ENCODE measurements around the gene PLD2.
A peak's percentile ranks its signal among the peaks of the same experiment; 100 is the strongest.
"Not testable (repeated sequence)": the region's sequence is repeated elsewhere in the genome, so short reads cannot be mapped to it uniquely, and the experiment has no call there.

The PLD2 gene

DNA sequence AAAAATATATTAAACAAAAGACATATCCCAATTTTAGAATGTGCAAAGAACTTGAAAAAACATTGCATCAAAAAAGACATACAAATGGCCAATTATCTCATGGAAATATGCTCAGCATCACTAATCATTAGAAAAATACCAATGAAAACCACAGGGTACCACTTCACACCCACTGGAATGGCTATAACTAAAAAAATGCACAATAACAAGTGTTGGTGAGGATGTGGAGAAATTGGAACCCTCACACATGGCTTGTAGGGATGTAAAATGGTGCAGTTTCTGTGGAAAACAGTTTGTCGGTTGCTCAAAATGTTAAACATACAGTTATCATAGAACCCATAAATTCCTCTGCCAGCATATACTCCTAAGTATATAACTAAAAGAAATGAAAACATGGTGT lies 11.8 kb upstream of the PLD2 start:
- no peak for DNase-seq

DNA sequence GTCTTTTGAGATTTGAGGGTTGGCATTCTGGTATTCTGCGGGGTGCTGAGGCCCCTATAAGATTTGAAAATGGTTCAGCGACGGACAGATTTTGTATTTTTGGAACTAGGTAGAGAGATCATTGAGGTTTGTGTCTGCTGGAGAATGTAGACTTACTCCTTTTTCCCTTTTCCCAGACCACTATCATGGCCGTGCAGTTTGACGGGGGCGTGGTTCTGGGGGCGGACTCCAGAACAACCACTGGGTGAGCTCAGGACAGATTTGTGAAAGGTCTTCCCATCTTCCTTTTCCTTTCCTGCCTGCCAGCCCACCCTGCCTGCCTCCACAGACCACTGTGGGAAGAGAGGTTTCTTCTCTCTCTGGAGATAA lies 10.4 kb upstream of the PLD2 start:
- DNase-seq, result peak; percentile 8

DNA sequence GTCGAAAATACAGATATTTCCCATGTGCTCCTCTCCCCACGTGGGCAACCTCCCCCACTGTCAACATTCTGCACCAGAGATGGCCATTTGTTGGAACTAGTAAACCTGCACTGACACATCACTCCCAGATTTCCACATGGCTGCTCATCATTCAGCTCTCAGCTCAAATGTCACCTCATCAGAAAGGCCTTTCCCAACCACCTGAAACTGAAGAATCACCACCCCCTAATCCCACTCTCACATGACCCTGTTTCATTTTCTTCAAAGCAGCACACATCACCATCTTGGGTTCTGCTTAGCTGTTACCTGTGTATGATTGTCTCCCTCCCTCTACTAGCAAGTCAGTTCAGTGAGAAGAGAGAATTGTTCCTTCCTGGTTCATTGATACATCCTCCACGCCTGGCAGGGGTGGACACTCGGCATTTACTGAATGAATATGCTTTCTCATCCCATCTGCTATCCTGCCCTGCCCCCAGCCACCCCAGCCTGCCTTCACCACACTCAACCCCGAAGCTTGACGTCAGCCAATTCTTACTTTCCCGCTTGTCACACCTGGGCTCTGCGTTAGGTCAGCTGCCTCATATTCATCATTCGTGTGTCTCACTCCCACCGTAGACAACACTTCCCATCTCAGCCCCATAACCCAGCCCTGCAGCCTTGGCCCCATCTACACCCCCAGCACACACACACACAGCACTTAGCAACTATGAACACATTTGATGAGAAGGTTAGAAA lies 6.3 kb upstream of the PLD2 start:
- no peak for DNase-seq

DNA sequence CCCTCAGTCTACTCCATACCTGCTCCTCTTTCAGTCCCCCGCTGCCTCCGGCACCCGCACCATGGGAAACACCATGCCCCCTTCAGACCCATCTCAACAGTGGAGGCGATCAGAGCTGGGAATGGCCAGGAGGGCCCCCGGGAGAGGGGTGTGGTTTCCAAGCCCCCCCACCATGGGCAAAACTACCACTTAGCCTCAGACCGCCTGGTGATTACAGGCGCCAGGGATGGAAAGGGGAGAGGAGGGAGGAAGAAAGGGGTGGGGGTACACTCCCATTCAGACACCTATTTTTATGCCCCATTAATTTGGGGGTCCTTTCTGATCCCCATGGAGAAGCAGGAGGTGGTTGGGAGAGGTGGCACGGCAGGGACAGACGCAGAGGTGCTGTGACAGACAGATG lies 4.7 kb upstream of the PLD2 start, which contains the start of gene C17orf114:
Gene C17orf114 (minus strand): TSS at position 101 of the 400 bp plus-strand sequence.
- no peak for DNase-seq

DNA sequence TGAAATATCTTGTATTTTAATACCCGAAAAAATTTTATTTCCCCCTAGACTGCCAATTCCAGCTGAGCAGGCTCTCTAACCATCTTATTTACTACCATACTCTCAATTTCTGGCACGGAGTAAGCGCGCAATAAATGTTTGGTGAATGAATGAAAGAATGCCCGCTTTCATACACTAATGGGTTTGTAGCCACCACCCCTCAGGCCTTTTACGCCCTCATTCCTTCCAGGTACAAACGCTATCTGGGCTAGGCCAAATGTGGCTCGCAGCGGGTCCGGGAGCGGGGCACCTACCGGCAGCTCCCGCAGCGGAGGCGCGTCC lies 536 bp upstream of the PLD2 start:
- peak; percentile 32 for DNase-seq

DNA sequence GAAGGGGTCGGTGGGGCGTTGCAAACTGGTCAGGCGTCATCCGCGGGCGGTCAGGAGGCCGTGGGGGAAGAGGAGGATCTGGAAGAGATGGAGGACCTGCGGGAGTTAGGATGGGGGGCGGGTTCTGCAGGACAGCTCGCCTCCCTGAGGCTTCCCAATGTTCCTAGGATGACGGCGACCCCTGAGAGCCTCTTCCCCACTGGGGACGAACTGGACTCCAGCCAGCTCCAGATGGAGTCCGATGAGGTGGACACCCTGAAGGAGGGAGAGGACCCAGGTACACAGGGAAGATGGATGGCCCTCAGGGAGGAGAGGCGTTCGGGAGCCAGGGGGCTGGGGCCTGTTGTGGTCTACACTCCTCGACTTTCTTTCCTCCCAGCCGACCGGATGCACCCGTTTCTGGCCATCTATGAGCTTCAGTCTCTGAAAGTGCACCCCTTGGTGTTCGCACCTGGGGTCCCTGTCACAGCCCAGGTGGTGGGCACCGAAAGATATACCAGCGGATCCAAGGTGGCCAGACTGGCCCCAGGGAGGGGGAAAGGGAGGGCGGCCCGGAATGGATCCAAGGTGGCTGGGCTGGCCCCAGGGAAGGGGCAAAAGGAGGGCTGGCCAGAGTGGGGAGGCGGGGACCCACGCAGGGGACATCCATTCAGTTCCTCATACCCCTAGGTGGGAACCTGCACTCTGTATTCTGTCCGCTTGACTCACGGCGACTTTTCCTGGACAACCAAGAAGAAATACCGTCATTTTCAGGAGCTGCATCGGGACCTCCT lies 839 bp downstream of the PLD2 start:
- DNase-seq, result no peak

DNA sequence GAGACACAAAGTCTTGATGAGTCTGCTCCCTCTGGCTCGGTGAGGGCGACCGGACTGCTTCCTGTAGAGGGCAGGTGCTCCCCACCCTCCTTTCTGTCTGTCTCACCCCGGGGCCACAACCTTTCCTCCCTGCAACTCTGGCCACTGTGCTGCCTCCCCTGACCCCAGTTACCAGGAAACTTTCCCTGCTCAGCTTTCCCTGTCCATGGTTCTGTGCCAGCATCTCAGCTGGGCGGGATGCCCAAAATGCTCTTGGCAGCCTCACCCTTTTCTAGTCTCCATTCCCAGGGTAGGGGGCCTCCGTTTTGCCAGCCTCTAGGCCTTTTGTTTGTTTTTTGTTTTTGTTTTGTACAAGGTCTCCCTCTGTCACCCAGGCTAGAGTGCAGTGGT lies 1.4 kb downstream of the PLD2 start:
- DNase-seq, result peak; percentile 19

DNA sequence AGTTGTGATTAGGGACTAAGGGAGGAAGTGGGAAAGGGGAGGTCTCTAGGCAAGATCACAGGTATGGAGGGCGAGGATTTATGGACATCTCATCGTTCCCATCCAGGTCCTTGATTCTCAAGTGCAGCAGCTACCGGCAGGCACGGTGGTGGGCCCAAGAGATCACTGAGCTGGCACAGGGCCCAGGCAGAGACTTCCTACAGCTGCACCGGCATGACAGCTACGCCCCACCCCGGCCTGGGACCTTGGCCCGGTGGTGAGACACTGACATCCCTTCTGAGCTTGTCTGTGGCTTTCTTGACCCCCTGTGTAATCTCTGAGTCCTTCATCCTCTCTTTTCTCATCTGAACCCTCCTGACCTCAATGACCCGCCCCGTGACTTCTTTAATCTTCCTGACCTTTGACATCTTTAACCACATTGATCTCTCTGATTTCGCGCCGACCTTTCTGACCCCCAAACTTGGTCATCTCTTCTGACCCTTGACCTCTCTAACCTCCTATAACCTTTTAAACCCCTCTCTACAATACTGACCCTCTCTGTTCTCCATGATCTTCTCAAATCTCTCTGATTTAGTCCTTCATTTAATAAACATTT lies 3.8 kb downstream of the PLD2 start:
- DNase-seq, result peak; percentile 20

DNA sequence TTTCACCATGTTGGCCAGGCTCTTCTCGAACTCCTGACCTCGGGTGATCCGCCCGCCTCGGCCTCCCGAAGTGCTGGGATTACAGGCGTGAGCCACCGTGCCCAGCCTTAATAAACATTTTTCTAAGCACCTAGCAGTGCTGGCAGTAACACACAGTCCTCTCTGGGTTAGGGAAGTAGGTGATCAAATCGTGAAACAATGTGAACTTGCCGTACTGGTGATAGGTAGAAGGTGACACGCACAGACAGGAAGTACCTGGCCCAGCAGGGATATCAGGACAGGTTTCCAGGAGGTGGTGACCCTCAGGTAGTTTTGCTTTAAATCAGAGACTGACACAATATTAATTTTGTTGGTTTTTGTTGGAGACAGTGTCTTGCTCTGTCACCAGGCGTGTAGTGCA lies 4.5 kb downstream of the PLD2 start:
- DNase-seq, result no peak

DNA sequence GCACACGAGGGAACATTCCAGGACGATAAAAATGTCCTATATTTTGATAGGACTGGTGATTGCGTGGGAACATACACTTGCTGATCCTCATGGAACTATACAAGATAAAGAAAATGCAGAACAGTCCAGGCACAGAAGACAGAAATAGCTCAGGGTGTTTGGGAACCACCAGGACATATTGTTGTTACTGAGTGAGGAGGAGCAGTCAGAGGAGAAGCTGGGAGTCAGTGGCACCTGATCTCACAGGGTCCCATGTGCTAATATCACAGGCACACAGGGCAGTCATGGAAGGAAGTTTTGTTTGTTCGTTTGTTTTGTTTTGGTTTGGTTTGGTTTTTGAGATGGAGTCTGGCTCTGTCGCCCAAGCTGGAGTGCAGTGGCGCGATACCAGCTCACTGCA lies 5.7 kb downstream of the PLD2 start:
- DNase-seq, result no peak

DNA sequence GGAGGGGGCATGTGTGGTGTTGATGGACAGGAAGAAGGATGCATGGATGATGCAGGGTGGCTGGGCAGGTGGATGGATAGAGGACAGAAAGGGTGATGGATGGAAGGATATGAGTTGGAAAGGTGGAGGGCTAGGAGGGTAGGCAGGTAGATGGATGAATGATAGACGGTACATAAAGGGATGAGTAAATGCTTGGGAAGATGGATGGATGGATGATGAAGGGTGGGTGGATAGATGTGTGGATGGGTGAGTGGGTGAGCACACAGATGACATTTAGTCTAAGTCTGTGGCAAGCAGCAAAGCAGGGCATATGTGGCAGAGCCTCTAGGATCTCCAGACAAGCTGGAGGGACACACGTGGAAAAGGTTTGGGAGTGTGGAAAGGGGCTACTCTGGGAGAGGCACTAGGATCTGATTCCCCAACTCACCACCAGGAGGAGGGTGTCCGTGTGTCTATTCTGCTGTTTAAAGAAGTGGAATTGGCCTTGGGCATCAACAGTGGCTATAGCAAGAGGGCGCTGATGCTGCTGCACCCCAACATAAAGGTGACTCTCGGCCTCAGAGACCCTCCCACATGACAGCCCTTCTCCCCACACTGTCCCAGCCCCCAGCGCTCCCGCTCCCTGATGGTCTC lies 8.2 kb downstream of the PLD2 start:
- DNase-seq, result no peak

DNA sequence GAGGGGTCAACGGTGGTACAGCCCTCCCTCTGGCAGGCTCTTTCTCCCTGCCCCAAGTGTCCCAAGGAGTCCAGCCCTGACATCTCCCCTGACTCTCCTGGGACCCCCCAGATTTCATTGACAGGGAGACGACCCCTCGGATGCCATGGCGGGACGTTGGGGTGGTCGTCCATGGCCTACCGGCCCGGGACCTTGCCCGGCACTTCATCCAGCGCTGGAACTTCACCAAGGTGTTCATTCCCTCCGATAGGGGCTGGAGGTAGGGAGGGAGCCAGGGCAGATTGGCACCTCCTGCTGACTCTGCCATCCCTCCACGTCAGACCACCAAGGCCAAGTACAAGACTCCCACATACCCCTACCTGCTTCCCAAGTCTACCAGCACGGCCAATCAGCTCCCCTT lies 9.9 kb downstream of the PLD2 start:
- no peak for DNase-seq

DNA sequence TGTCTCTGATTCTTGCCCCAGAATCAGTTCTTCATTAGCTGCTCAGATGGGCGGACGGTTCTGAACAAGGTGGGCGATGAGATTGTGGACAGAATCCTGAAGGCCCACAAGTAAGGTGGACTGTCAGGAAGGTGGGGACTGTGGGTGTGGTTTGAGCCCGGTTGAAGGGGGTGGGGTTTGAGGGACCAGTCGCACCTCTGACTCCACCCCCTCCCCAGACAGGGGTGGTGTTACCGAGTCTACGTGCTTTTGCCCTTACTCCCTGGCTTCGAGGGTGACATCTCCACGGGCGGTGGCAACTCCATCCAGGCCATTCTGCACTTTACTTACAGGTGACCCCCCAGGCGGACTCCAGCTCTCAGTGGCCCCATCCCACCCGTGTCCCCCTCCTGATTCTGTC lies 11.3 kb downstream of the PLD2 start:
- DNase-seq, result no peak

DNA sequence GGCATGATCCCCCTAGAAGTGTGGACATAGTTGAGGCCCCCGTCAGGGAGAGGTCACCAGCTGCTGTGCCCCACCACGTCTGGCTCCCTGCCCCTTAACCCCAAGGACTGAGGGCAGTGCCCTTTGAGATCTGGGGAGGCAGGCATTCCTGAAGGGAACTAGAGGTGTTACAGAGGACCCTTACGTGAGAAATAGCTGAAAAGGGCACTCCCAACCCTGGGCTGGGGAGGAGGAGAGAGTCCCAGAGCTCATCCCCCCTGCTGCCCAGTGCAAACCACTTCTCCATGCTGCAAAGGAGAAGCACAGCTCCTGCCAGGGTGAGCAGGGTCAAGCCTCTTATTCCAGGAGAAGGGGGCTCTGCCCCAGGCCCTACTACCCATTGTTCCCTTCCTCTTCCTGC lies 15.9 kb downstream of the PLD2 start:
- DNase-seq, result no peak

DNA sequence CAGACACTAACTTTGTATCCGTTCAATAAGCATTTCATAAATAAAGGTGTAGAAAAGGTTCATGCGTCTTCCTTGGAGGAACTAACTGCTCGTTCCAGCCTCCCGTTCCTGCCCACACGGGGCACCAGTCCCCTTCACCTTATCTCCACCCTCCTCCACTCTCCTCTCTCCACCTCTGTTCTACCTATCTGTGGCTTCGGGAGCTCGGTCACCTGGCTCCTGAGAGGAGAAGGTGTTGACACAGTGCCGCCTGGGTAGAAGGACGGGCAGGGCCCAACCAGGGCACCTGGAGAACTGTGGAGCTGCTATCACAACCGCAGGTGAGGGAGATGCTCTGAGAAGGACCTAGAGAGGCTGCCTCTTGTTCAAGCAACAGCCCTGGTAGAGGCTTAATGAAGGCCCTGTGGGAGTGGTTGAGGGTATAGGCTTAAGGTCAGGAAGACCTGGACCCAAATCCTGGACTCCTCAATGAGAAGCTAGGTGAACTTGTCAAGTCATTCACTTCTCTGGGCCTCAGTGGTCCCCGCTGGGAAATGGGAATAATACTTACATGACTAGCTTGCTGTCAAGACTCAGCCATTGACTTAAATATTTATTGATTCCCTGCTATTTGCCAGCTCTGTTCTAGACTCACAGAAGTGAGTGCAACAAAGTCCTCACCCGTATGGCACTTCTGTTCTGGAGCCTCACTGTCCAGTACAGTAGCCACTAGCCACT lies 16.6 kb downstream of the PLD2 start:
- DNase-seq, result peak; percentile 18

DNA sequence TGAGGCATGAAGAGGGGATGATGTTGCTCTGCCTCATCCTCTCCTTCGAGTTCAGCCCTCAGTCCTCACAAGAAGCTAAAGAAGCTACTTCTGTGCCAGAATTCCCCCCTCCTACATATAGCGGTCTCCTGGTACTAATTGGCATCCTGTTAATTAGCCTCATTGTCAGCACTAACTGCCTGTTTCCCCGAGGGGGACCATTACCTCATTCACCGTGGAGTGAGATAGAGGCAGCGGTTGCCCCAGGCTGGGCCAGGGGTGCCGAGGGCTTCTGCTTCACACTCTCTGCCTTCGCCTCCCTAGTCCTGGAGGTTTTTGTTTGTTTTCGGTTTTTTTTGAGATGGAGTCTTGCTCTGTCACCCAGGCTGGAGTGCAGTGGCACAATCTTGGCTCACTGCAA lies 20.4 kb downstream of the PLD2 start:
- no peak for DNase-seq

DNA sequence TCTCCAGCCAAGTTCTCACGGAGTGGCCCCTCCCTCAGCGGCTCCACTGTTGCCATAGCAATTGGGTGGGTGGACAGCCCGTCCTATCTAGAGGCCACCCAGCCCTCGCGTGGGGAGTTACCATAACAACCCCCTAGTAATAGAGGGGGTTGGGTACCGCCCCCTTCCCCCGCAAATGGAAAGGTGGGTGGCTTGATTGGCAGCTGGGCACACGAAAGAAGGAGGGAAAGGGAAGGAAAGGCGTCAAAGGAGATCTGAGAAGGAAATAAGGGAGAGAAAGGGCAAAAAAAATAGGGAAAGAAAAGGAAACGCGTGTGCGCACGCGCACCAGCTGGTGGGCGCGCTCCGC lies 25.9 kb downstream of the PLD2 start:
- DNase-seq, result not testable (repeated sequence)

DNA sequence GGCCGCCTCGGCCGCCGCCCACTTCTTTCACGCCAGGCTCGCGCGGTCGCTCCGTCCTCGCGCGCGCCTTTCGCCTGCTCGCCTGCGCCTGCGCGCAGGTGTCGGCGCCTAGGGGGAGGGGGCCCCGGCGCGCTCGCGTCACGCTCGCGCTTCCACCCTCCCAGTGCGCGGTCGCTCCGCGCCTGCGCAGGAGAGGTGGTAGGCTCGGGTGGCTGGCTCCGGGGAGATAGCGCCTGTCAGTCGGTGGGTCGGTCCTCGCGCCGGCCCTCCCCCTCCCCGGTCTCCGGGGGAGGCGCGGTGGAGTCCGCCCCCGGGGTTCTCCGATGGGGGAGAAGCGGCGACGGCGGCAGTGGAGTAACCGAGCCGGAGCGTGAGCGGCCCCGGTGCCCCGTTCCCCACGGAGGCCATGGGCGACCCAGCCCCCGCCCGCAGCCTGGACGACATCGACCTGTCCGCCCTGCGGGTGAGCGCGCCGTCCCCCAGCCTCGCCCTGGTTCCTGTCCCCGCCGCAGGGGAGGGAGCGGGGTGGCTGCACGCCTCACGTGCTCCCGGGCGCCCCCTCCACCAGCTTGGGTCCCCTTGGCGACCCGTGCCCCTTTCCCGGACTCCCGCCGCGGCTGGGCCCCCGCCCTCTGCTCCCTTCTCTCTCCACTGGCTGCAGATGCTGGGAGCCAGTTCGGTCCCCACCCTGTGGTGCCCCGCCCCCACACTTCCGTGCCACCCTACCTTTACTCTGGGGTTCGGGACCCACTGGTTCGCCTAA lies 26.4 kb downstream of the PLD2 start, which contains the start of gene MINK1:
Gene MINK1 (plus strand): TSS at position 163 of the 763 bp plus-strand sequence. CDS start 244 bp downstream, at position 407.
- peak; percentile 78 for DNase-seq

DNA sequence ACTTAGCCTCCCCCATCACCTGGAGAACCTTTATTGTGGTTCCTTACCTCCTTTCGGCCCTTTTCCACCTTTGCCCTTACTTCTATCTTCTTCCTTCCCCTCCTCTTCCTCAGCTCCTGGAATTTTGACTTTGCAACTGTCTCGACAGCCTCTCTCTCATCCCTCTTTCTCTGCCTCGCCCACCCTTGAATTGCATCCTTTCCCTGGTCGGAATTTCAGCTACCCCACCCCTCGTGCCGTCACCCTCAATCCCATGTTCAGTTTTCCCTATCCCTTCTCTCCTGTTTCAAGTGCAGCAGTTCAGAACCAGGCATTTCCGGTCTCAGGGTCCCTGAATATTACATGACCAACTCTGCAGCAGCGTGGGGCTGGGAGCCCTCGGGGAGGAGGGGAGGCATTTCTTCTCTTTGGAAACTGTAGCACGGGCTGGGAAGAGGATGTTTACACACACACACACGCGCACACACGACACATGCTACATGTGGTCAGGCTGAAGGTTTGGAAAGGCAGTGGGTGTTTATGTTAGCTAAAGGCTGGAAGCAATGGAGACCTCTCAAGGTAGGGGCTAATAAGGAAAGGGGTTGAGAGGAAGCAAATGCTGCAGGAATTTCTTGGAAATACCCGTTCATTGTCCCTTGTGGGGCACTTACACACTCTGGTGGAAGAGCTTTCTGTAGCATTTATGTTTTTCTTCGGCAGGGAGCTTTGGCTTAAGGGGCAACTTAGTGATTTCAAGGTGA lies 27.2 kb downstream of the PLD2 start:
- peak; percentile 34 for DNase-seq

DNA sequence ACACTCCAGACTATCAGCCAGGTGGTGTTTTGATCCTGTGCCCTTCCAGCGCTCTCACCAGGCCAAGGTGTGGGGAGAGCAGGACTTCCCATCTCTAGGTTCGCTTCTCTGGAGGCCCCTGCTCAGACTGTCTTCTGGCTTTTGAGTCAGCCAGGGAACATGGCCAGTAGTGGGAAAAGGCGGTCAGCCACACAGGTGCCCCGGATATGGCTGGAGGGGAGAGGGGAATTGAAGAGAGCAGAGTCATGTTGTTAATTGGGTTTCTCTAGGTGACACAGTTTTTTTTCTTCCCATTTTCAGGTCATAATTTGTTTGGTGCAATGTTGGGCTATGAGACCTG lies 27.7 kb downstream of the PLD2 start:
- DNase-seq, result no peak

DNA sequence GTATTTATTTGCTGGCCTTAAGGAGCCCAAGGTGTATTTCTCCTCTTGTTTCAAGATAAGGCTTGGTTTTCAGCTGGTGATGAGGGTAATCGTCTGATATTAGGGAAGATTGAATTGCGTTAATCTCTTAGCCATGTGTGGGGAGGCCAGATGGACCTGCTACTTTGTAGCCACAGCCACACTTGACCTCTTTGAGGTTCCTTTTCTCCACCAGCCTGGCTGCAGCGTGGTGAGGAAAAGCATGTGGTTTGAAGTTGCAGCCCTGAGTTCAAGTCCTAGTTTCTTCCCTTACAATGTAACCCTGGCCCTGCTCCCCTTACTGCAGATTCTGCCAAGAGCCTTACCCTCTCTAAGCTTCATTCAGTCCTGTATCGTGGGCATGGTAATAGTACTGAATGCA lies 29.3 kb downstream of the PLD2 start:
- DNase-seq, result no peak

All from DMS79 treated with DMSO at 0.1 percent for 48 hours (cell line).